Measurements from ENCODE around the gene THBS3.

Gene THBS3

DNA sequence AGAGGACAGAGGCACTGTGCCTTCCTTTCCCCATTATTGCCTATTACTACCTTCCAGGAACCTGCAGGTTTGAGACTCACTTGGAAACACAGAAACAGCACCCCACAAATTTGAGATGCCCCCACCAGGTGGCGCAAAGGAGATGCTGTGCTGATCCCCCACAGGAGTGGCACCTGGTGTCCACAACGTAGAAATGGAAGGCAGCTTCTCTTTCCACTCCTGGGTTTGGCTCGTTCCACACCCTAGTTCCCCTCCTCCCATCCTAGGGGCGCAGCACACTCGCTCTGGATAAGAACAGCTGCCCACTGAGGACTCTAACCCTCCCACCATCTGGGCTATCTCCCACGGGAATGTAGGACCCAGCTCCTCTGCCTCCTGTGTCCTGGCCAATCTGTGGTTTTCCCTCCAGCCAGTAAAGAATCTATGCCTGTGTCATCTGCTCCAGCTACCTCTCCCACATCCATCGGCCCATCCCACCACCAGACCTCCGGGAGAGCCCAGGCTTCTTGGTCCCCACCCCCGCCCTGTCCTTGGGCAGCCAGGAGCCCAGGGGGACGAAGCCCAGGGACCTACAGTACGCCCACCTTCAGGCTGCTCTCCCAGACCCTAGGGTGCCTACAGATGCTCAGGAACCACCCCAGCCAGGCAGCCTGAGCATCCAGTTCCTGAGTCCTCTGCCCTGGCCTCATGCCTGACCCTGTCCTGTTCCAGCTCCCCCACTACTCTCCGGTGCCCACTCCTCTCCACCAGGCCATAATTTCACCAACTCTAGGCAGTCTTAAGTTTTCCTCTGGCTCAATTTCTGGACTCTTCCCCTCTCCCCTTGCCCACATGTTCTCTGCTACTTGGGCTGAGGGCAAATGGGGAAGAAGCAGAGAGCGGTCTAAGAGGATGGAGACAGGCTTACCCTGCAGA is 549 bp downstream of the THBS3 start:
- DNase-seq (ENCODE audit: low read depth), result peak; percentile 87
- H3K4me3 ChIP-seq (ENCODE audit: low read length), result no peak overlapping the region
- TF ChIP-seq, protein P1, sequence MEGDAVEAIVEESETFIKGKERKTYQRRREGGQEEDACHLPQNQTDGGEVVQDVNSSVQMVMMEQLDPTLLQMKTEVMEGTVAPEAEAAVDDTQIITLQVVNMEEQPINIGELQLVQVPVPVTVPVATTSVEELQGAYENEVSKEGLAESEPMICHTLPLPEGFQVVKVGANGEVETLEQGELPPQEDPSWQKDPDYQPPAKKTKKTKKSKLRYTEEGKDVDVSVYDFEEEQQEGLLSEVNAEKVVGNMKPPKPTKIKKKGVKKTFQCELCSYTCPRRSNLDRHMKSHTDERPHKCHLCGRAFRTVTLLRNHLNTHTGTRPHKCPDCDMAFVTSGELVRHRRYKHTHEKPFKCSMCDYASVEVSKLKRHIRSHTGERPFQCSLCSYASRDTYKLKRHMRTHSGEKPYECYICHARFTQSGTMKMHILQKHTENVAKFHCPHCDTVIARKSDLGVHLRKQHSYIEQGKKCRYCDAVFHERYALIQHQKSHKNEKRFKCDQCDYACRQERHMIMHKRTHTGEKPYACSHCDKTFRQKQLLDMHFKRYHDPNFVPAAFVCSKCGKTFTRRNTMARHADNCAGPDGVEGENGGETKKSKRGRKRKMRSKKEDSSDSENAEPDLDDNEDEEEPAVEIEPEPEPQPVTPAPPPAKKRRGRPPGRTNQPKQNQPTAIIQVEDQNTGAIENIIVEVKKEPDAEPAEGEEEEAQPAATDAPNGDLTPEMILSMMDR (IDR thresholded peaks at IDR 0.05; ENCODE audit: insufficient read depth, low read depth, low read length, missing control alignments), result peak; percentile 95

DNA sequence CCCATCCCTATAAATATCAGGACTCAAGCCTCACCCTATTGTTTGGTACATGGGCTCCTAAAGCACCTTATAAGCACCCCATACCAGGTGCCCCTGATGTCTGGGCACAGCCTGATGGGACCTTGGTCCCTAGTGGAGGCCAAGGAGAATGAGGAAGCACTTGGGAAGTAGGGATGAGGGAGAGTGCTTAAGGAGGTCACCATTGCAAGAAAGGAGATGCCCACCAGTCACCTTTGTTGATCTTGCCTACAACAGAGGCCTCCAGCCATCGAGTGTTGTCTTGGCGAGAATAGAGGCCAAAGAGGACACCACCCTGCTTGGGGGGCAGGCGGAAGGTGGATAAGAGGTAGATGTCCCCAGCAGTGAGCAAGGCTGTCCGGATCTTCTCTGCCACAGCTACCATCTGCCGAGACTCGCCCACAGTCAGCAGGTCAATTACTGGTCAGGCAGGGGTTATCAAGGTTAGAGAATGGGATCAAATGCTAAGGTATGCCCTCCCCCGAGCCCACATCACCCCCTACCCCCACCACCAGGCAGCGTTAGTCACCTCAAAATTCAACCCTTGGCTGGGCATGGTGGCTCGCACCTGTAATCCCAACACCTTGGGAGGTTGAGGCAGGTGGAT is 1.6 kb downstream of the THBS3 start:
- no peak for DNase-seq (ENCODE audit: low read depth)
- TF ChIP-seq, protein P1 (IDR thresholded peaks at IDR 0.05; ENCODE audit: insufficient read depth, low read depth, low read length, missing control alignments), result no peak
- no peak overlapping the region for H3K4me3 ChIP-seq (ENCODE audit: low read length)

DNA sequence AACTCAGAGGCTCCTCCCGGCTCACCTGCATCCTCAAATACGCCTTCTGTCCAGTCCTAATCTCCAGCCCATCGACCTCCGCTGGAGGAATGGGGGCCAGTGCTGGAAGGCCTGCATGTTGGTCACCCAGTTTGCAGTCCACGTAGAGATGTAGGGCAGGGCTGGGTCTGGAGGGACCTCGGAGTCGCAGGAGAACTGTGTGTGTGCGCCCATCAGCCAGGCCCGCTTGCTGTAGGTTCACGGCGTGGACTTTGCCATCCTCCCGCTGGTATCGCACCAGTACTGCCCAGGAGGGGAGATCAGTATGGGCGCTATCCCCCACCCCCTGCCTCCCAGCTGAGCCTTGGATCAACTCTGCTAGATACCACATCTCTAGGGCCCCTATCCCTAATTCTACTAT is 2.7 kb downstream of the THBS3 start:
- no peak overlapping the region for H3K4me3 ChIP-seq (ENCODE audit: low read length)
- no peak for DNase-seq (ENCODE audit: low read depth)
- TF ChIP-seq, protein P1 (IDR thresholded peaks at IDR 0.05; ENCODE audit: insufficient read depth, low read depth, low read length, missing control alignments), result no peak

DNA sequence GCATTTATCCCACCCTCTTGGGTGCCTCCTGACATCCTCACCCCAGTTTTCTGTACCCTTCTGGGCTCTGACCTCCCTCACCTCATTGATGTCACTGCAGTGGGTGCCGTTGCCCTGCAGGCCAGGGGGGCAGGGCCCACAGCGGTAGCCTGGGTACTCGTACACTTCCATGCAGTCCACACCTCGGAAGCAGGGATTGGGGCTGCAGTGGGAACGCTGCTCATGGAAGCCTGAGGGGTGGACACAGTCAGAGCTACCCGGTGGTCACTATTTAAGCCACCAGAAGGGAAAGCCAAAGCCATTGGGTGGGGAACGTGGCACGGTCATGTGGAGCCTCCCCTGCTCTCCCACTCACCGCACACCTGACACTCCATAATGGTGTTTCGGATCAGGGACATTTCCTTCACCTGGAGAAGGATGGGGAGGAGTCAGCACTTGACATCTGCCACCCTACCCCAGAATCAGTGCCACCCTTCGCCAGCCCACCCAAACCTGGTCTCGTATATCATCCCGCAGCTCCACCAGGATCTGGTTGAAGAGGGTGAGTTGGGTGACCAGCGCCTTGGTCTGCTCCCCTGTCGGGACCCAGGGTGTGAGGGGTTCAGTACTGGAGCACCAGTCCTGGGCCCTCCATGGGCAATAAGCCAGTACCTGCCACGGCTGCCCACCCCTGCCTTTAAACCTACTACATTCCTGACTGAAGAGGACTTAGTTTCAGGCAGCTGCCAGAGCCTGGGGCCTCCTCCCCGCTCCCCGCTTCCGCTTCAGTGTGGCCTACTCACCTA is 4.8 kb downstream of the THBS3 start:
- H3K4me3 ChIP-seq (ENCODE audit: low read length), result no peak overlapping the region
- DNase-seq (ENCODE audit: low read depth), result no peak
- TF ChIP-seq, protein P1 (IDR thresholded peaks at IDR 0.05; ENCODE audit: insufficient read depth, low read depth, low read length, missing control alignments), result no peak

DNA sequence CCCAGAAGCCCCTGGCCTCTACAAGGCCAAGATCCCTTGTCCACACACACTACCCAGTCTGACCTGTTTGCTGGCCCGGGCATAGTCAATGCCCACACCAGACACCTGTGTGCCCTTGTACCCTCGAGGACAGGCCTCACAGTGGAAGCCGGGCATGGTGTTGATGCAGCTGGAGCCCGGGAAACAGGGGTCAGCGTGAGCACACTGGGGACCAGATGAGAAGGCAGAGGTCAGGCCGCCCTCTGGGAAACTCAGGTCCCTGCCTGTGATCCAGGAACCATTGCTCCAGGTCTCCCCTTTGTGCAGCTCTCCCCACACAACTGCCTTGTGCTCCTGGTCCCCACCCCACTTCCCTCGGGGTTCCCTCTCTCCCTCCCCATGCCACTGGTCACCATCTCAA is 5.5 kb downstream of the THBS3 start:
- DNase-seq (ENCODE audit: low read depth), result no peak
- H3K4me3 ChIP-seq (ENCODE audit: low read length), result no peak overlapping the region
- TF ChIP-seq, protein P1 (IDR thresholded peaks at IDR 0.05; ENCODE audit: insufficient read depth, low read depth, low read length, missing control alignments), result no peak

DNA sequence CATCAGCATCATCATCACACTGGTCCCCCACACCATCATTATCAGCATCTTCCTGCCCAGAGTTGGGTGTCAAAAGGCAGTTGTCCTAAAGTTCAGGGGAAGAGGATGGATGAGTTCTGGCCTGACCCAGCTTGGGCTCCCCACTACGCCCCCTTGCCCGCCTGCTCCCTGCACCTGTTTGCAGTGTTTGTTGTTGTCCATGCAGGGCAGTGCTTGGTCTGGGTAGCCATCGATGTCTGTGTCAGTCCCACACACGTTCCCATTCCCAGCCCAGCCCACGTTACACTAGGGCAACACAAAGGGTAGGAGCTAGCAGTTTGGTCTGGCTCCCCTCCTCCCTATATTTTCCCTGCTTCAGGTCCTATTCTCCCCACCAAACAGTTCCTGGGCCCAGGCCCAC is 6.8 kb downstream of the THBS3 start:
- TF ChIP-seq, protein P1 (IDR thresholded peaks at IDR 0.05; ENCODE audit: insufficient read depth, low read depth, low read length, missing control alignments), result no peak
- no peak overlapping the region for H3K4me3 ChIP-seq (ENCODE audit: low read length)
- no peak for DNase-seq (ENCODE audit: low read depth)
